Subcutaneous adipose tissue (tissue), 4 donors: Measurements from ENCODE around the gene UBASH3A. TPM values are rescaled to one million over a fixed set of nuclear protein-coding genes. Genes with fewer than 3 reads are reported as not detected.

Experiments
- total RNA-seq, 4 donors: library from RNA; depleted of rRNA; stranded (reverse); fragments of >200 nt; gene quantifications; one replicate each; pipeline ENCODE4 v1.1.0, GENCODE V29; 2016
- TF ChIP-seq, protein P1 (sequence below): fragments of 450-650 bp; IDR thresholded peaks from one replicate; pipeline ENCODE4 v1.5.1; 2016; ENCODE audit warnings: low read depth, mild to moderate bottlenecking, control low read depth, antibody characterized with exemption, moderate library complexity

Gene UBASH3A
- total RNA-seq, 4 donors from 2014 or later, result 0.38 to 1.2 (median 0.66) TPM; not detected in 1

DNA sequence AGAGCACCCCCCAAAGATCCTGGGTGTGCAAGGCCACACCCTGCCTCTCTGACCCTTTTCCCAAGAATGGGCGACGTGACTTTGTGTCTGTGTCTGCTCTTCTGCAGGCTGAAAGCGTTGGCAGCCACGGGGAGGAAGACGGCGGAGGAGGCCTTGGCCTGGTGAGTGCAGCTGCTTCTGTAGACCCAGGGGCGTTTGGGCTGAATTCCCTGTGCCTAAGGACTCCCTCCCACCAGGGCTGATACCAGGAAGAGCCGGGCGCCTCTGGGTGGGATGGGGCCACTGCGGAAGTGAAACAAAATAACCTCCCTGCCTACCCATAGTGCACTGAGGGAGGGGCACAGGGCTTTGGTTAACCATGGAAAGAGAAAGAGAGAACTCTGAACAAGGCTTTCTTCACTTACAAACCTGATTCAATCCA lies 2.5 kb downstream of the UBASH3A start:
- TF ChIP-seq, protein P1, sequence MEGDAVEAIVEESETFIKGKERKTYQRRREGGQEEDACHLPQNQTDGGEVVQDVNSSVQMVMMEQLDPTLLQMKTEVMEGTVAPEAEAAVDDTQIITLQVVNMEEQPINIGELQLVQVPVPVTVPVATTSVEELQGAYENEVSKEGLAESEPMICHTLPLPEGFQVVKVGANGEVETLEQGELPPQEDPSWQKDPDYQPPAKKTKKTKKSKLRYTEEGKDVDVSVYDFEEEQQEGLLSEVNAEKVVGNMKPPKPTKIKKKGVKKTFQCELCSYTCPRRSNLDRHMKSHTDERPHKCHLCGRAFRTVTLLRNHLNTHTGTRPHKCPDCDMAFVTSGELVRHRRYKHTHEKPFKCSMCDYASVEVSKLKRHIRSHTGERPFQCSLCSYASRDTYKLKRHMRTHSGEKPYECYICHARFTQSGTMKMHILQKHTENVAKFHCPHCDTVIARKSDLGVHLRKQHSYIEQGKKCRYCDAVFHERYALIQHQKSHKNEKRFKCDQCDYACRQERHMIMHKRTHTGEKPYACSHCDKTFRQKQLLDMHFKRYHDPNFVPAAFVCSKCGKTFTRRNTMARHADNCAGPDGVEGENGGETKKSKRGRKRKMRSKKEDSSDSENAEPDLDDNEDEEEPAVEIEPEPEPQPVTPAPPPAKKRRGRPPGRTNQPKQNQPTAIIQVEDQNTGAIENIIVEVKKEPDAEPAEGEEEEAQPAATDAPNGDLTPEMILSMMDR, result no peak

DNA sequence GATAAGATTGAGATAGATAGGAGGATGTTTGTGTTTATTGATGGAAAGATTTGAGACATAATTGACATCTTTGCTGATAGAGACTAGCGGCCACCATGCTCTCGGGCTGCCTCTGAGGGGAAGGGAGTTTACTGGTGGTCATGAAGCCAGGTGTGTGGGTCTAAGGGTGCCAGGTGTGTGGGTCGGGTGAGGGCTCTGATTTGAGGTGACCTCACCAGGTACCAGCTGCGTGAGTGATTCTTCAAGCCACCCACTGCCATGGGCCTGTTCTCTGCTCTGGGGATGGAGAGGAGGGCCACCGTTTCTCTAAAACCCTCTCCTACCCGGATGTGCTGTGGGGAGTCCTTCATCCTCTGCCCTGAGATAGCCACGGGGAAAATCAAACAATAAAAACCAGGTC lies 3.2 kb downstream of the UBASH3A start:
- TF ChIP-seq, protein P1, result no peak

DNA sequence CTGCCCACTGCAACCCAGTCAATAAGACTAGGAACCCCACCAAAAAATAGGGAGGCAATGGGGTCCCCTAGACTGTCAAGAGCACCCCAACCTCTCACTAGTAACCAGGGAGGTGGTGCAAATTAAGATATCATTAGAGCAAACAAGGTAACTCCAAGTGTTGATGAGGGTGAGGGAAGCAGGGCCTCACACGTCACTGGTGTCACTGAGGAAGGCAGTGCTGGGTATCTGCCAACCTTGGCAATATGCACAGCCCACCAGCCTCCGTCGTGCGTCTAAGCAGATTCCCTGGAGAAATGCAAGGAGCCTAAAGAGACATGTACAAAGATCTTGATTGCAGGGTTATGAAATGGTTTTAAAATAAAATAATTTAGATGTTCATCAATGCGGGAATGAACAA lies 3.8 kb downstream of the UBASH3A start:
- TF ChIP-seq, protein P1, result no peak

DNA sequence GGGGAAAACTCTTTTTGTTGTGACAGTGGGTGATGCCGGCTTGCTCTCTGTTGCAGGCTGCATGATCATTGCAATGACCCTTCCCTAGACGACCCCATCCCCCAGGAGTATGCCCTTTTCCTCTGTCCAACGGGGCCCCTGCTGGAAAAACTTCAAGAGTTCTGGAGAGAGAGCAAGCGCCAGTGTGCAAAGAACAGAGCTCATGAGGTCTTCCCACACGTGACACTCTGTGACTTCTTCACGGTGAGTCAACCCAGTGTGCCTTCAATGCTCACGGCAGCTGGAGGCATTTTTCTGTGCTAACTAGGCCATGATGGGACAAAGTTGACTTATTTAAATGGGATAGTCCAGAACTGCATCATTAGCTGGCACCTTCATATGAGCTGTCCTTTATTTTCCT lies 5.7 kb downstream of the UBASH3A start:
- TF ChIP-seq, protein P1, result no peak

DNA sequence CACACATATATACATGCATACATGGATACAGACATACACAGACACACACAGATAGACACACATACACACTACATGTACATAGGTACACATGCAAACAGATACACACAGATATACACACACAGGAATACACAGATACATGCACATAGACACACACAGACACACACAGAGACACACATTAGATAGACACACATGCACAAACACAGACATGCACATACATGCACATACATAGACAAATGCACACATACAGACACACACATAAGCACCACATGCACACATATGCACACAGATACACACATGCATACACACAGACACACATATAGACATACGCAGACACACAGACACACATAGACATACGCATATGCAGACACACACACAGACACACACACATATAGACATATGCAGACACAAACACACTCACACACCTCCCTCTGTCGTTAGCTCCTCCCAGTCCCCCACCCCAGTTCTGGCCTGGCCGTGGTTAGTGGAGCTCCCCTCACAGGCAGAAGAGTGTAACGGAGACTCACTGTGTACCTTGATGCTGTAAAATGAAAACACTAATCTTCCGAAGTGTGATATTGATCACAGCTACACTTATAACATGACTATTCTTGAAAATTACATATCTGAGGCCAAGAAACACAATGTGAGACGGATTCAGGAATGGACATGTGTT lies 7.6 kb downstream of the UBASH3A start:
- TF ChIP-seq, protein P1, result no peak

DNA sequence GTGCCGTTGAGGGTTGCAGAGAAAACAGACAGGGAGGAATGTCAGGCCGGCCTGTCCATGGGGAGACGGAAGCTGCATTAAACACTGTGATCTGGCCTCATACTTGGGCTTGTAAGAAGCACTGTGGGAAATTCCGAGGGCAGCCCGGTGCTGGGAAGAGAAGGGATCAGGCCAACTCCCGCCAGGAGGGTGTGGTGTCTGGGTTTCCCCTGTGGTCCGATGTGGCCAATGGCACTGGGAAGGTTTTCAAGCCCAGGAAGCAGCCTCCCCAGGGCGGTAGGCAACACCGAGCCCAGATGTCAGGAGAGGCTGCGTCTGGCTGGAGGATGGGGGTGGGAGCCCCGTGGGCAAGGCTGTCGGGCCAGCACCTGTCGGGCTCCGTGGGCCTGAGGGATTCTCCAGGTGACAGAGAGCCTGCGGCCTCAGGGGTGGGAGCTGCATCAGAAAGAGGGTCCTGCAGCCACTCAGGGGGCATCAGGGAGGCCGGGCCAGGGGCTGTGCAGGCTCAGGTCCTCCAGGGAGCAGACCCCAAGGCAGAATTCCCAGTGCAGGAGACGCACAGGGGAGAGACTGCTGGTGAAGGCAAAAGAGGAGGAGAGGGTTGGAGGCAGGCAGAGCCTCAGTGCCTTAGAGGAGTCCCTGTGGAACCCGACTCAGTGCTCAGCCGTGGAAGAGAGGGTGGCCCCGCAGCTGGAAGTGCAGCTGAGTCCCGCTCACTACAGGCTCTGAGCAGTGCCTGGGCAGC lies 8.4 kb downstream of the UBASH3A start:
- TF ChIP-seq, protein P1, result no peak

DNA sequence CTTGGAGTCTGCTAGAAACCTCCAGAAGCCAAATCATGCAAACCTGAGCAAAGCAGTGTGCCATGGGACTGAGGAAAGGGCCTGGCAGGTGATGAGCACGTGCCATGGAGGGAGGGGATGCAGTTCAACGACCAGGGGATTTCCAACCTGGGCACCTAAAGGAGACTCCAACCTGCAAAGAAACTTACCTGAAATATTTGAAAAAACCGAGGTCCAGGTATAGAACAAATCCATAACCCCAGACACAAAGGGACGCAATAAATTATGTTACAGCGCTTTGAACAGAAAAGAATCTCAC lies 8.9 kb downstream of the UBASH3A start:
- TF ChIP-seq, protein P1, result no peak
